Karpas-422 (cell line): ENCODE measurements around the gene DARS1. TPM values are rescaled to one million over a fixed set of nuclear protein-coding genes. Genes with fewer than 3 reads are reported as not detected.

Experiments
- DNase-seq: peaks from one replicate; pipeline ENCODE4 v3.0.0-alpha.2; 2015
- H2AFZ ChIP-seq: fragments of 200-600 bp; sonication (generic); 2 replicates; pipeline ENCODE4 v1.6.1; 2014; ENCODE audit warnings: antibody characterized with exemption, low read length, mixed read lengths
- H3K27ac ChIP-seq: fragments of 200-600 bp; sonication (generic); 2 replicates; pipeline ENCODE4 v1.5.1; 2014; ENCODE audit warnings: mild to moderate bottlenecking, low read length, moderate library complexity
- H3K27me3 ChIP-seq: fragments of 200-600 bp; sonication (generic); 2 replicates; pipeline ENCODE4 v1.6.1; 2014; ENCODE audit warnings: low read length, mixed read lengths
- H3K36me3 ChIP-seq: fragments of 200-600 bp; sonication (generic); 2 replicates; pipeline ENCODE4 v1.6.1; 2014; ENCODE audit warnings: low read length, mixed read lengths; ENCODE audit not compliant: insufficient read depth
- H3K4me1 ChIP-seq: fragments of 200-600 bp; sonication (generic); 2 replicates; pipeline ENCODE4 v1.6.1; 2014; ENCODE audit warnings: mild to moderate bottlenecking, low read length, mixed read lengths
- H3K4me2 ChIP-seq: fragments of 200-600 bp; sonication (generic); 2 replicates; pipeline ENCODE4 v1.6.1; 2014; ENCODE audit warnings: low read length, low read depth, mild to moderate bottlenecking; ENCODE audit not compliant: poor library complexity, severe bottlenecking
- H3K4me3 ChIP-seq: fragments of 200-600 bp; sonication (generic); 2 replicates; pipeline ENCODE4 v1.5.1; 2014; ENCODE audit warnings: mild to moderate bottlenecking, antibody characterized with exemption, low read length, mixed read lengths
- H3K79me2 ChIP-seq: fragments of 200-600 bp; sonication (generic); 2 replicates; pipeline ENCODE4 v1.6.1; 2014; ENCODE audit warnings: mild to moderate bottlenecking, low read length, mixed read lengths
- H3K9ac ChIP-seq: fragments of 200-600 bp; sonication (generic); 2 replicates; pipeline ENCODE4 v1.6.0; 2014; ENCODE audit warnings: low read length
- H3K9me2 ChIP-seq: fragments of 200-600 bp; sonication (generic), shearing (Covaris generic); replicated peaks from 2 replicates; pipeline ENCODE4 v1.6.0; 2014; ENCODE audit warnings: mild to moderate bottlenecking, low read length, moderate library complexity; ENCODE audit not compliant: insufficient read depth
- H3K9me3 ChIP-seq: fragments of 300-700, 200-600 bp; sonication (generic); 2 replicates; pipeline ENCODE4 v1.6.1; 2014; ENCODE audit warnings: low read length, mixed read lengths
- H4K20me1 ChIP-seq: fragments of 200-600 bp; sonication (generic); 2 replicates; pipeline ENCODE4 v1.6.1; 2014; ENCODE audit warnings: mild to moderate bottlenecking, antibody characterized with exemption, low read length, low read depth; ENCODE audit not compliant: insufficient read depth
- total RNA-seq: library from RNA; depleted of rRNA; stranded (reverse); fragments of >200 nt; shearing (Covaris generic); gene quantifications from 2 replicates; pipeline ENCODE4 v1.2.3, GENCODE V29; 2014; ENCODE audit warnings: low replicate concordance; rRNA removed

DARS1 gene
- total RNA-seq, 1 experiment from 2014 or later = 185 TPM

DNA sequence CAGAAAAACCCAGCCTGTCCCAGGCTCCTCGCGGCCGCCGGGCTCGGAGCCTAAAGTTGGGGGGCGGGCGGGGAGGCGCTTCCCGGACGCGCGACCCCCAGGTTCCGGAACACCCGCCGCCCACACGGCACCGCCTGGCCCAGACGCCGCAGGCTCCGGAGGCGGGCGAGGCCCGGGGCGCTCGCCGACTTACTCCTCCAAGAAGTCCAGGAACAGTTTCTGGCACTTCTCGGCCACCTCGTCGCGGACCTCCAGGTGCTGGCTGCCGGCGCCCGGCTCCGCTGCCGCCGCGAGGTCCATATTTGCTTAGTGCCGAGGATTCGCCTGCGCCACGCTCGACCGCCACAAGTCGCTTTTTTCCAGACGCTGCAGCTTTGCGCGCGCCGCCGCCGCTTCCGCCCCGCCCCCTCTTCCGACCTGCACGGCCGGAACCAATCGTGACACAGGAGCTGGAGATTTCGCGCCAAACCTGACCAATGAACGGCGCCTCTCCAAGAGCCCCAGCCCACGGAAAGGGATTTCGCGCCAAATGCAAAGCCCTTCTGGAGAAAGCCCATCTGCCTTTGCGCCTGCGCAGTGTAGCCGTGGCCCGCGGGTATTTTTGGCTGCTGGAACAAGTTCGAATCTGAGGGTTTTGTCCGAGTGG lies 109.2 kb downstream of the DARS1 start, which contains the start of gene MCM6:
MCM6 (minus strand) TSS at position 378 of the 646 bp plus-strand sequence; CDS start at position 300, 78 bp downstream.
- Histone ChIP-seq H3K79me2 (peaks cover 46% of the 10 kb centered on the region), H3K9me3 (no peaks in the 10 kb centered on the region), H3K27me3 (no peaks in the 10 kb centered on the region), H3K4me2 (peak within 1 kb of the TSS; percentile 97), H4K20me1 (0 out of 2 replicates have a peak, but pooled peaks cover 4% of the 10 kb centered on the region), H3K9me2 (no peaks in the 10 kb centered on the region), H3K36me3 (peaks cover 26% of the 10 kb centered on the region), H3K27ac (peak within 1 kb of the TSS; percentile 73), H3K4me1 (peaks cover 24% of the 10 kb centered on the region), H3K9ac (peak within 1 kb of the TSS; percentile 83), H2AFZ (peak within 1 kb of the TSS; percentile 96), H3K4me3 (peak within 1 kb of the TSS; percentile 91)
- DNase-seq = peak; percentile 100

DNA sequence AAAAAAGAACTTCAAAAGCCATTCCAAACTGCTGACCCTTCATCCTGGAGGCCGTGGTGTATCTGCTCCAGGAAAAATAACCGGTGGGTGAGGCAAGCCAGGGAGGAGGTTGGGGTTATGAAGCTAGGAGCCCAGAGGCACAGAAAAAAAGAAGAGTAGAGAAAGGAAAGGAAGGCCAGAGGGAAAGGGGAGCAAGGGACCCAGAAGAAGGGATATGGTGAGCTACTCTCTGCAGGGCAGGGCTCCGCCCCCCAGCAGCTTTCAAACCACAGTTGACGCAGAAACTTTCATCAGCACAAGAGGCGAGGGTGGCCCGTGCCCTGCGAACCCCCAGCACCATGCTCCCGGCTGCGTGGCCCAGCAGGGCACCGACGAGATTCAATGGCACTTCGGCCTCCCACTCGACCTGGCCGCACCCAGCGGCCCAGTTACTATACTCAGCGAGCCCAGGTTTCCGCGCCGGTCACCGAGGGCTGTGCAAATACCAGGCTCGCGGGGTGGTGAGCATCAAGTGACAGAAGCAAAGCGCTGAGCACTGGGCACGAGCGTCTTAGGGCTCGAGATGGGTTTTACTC lies 109.8 kb downstream of the DARS1 start:
- Histone ChIP-seq H4K20me1 (0 out of 2 replicates have a peak, but pooled peaks cover 4% of the 10 kb centered on the region), H3K79me2 (peaks cover 51% of the 10 kb centered on the region), H3K4me2 (peak overlapping the region; percentile 97), H3K27ac (peak overlapping the region; percentile 73), H3K27me3 (no peaks in the 10 kb centered on the region), H3K9me2 (no peaks in the 10 kb centered on the region), H3K36me3 (peaks cover 31% of the 10 kb centered on the region), H3K9me3 (no peaks in the 10 kb centered on the region), H3K4me1 (peaks cover 24% of the 10 kb centered on the region), H3K4me3 (peak overlapping the region; percentile 91), H3K9ac (peak overlapping the region; percentile 83), H2AFZ (0 out of 2 replicates have a peak overlapping the region, but pooled peaks have one; percentile 17)
- peak; percentile 80 for DNase-seq

DNA sequence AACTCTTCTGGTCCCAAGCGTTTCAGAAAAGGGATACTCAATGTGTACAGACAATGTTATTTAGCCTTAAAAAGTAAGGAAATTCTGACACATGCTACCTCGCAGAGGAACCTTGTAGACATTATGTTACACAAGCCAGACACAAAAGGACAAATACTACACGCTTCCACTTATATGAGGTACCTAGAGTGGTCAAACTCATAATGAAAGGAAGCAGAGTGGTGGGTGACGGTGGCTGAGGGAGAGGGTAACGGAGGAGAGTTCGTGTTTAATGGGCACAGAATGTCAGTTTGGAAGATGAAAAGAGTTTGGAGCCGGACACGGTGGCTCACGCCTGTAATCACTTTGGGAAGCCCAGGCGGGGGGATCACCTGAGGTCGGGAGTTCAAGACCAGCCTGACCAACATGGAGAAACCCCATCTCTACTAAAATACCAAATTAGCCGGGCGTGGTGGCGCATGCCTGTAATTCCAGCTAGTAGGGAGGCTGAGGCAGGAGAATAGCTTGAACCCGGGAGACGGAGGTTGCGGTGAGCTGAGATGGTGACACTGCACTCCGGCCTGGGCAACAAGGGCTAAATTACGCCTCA lies 110.6 kb downstream of the DARS1 start:
- Histone ChIP-seq H3K4me2 (peak overlapping the region; percentile 97), H3K36me3 (peaks cover 34% of the 10 kb centered on the region), H3K27me3 (no peaks in the 10 kb centered on the region), H4K20me1 (0 out of 2 replicates have a peak, but pooled peaks cover 4% of the 10 kb centered on the region), H2AFZ (no peak overlapping the region), H3K4me1 (peaks cover 24% of the 10 kb centered on the region), H3K79me2 (peaks cover 58% of the 10 kb centered on the region), H3K4me3 (peak overlapping the region; percentile 91), H3K9me2 (no peaks in the 10 kb centered on the region), H3K27ac (peak overlapping the region; percentile 73; the same call in 1 of the 2 replicates), H3K9me3 (no peaks in the 10 kb centered on the region), H3K9ac (peak overlapping the region; percentile 83)
- DNase-seq = no peak

DNA sequence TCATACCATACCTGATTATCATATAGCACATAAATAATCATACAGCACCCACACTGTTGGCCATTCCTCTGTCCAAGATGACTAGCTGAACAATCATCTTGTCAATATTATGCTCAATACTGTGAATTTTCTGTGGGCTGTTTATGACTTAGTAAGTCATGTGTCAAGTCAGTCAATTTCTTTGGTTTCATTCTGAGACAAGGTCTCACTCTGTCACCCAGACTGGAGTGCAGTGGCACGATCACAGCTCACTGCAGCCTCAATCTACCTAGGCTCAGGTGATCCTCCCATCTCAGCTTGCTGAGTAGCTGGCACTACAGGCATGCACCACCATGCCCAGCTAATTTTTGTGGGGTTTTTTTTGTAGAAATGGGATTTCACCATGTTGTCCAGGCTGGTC lies 114.9 kb downstream of the DARS1 start:
- Histone ChIP-seq H3K4me1 (peaks cover 20% of the 10 kb centered on the region), H3K79me2 (peaks cover 77% of the 10 kb centered on the region), H3K9me3 (no peaks in the 10 kb centered on the region), H4K20me1 (0 out of 2 replicates have a peak, but pooled peaks cover 4% of the 10 kb centered on the region), H2AFZ (no peak overlapping the region), H3K4me3 (no peak overlapping the region), H3K4me2 (no peak overlapping the region), H3K27ac (no peak overlapping the region), H3K36me3 (peaks cover 73% of the 10 kb centered on the region), H3K9me2 (no peaks in the 10 kb centered on the region), H3K9ac (no peak overlapping the region), H3K27me3 (no peaks in the 10 kb centered on the region)
- DNase-seq = no peak

DNA sequence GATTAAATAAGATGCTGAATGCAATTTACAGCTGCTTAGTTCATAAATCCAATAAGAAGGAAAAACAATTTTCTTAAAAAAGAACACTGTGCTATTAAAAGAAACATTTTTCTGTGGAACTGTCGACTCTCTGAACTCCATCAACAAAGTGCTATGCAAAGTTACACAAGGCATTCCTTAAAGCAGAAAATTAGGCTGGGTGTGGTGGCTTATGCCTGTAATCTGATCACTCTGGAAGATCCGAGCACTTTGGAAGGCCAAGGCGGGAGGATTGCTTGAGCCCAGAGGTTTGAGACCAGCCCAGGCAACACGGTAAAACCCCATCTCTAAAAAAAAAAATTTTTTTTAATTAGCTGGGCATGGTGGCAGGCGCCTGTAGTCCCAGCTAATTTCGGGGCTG lies 122.2 kb downstream of the DARS1 start:
- Histone ChIP-seq H4K20me1 (no peaks in the 10 kb centered on the region; the same call in 1 of the 2 replicates), H3K4me3 (no peak overlapping the region), H3K4me2 (no peak overlapping the region), H3K9ac (no peak overlapping the region), H3K27ac (no peak overlapping the region), H3K27me3 (no peaks in the 10 kb centered on the region), H3K9me2 (no peaks in the 10 kb centered on the region), H2AFZ (no peak overlapping the region), H3K4me1 (no peaks in the 10 kb centered on the region), H3K9me3 (no peaks in the 10 kb centered on the region), H3K36me3 (peaks cover 80% of the 10 kb centered on the region), H3K79me2 (peaks cover 50% of the 10 kb centered on the region)
- DNase-seq = no peak

DNA sequence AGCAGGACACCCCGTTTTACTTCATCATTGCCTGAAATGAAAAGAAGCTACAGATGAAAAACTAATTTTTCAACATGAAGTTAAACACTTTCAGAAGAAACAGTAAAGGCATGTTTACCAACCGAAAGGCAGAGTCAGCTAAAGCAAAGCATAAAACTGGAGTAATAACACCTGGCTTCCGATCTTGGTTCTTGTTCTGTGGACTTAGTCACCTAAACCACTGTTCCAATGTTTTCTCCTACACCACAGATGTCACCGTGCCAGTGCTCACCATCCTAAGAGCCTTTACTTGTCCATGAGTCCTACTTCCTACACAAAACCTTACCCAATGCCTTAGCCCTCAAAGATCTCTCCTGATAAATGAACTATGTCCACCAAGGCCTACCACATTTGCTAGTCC lies 122.7 kb downstream of the DARS1 start:
- Histone ChIP-seq H3K4me3 (no peak overlapping the region), H3K9me3 (no peaks in the 10 kb centered on the region), H3K4me1 (no peaks in the 10 kb centered on the region), H3K9me2 (no peaks in the 10 kb centered on the region), H2AFZ (no peak overlapping the region), H3K36me3 (peaks cover 78% of the 10 kb centered on the region), H4K20me1 (no peaks in the 10 kb centered on the region; the same call in 1 of the 2 replicates), H3K79me2 (peaks cover 47% of the 10 kb centered on the region), H3K27me3 (no peaks in the 10 kb centered on the region), H3K4me2 (no peak overlapping the region), H3K9ac (no peak overlapping the region), H3K27ac (no peak overlapping the region)
- no peak for DNase-seq

Other genes starting within 250 kb of the DARS1 start
- 49.9 and 65.9 TPM in 2 replicates for gene UBXN4, start 243.8 kb downstream of the DARS1 start, total RNA-seq
- gene LCT, start 148.4 kb downstream of the DARS1 start, total RNA-seq = 0.14 and 0.19 TPM in 2 replicates
- gene MCM6, start 109.2 kb downstream of the DARS1 start, total RNA-seq = 35.4 and 48.3 TPM in 2 replicates
- 0.97 and 2.1 TPM in 2 replicates for gene CXCR4, start 132.5 kb upstream of the DARS1 start, total RNA-seq